Measurements from ENCODE around the gene BLVRB.
"Not testable (repeated sequence)": the region's sequence is repeated elsewhere in the genome, so short reads cannot be mapped to it uniquely, and the experiment has no call there.

BLVRB gene

DNA sequence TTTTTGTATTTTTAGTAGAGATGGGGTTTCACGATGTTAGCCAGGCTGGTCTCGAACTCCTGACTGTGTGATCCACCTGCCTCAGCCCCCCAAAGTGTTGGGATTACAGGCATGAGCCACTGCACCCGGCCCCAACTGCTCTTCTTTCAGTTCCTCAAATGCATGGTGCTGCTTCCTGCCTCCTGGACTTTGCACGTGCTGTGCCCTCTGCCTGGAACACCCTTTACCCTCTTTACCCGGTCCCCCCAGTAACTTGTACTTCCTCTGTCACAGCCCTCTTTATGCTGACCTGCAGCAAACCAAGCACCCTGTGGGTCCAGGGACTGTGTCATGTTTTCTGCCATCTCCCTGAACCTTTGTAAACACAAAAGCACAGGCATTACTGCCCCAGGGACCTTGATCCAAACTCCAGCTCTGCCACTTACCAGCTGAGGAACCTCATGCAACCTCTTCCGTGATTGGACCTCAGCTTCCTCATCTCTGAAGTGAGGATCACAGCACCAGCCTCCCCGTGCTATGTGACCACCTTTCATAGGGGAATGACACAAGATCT lies 3.8 kb downstream of the BLVRB start:
- DNase-seq (ENCODE audit: low read depth): peak; percentile 72
- TF ChIP-seq, protein P1, sequence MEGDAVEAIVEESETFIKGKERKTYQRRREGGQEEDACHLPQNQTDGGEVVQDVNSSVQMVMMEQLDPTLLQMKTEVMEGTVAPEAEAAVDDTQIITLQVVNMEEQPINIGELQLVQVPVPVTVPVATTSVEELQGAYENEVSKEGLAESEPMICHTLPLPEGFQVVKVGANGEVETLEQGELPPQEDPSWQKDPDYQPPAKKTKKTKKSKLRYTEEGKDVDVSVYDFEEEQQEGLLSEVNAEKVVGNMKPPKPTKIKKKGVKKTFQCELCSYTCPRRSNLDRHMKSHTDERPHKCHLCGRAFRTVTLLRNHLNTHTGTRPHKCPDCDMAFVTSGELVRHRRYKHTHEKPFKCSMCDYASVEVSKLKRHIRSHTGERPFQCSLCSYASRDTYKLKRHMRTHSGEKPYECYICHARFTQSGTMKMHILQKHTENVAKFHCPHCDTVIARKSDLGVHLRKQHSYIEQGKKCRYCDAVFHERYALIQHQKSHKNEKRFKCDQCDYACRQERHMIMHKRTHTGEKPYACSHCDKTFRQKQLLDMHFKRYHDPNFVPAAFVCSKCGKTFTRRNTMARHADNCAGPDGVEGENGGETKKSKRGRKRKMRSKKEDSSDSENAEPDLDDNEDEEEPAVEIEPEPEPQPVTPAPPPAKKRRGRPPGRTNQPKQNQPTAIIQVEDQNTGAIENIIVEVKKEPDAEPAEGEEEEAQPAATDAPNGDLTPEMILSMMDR (IDR thresholded peaks at IDR 0.05; ENCODE audit: insufficient read depth, low read depth, low read length, missing control alignments): no peak

GRCh38 chr19:40460185-40460584 lies 5.4 kb downstream of the BLVRB start:
- H3K4me3 ChIP-seq (ENCODE audit: low read depth, low read length): no peak overlapping the region
- DNase-seq (ENCODE audit: low read depth): no peak
- TF ChIP-seq, protein P1 (IDR thresholded peaks at IDR 0.05; ENCODE audit: insufficient read depth, low read depth, low read length, missing control alignments): no peak

More for the DNA sequence above, 3.8 kb downstream of the BLVRB start:
- H3K4me3 ChIP-seq (ENCODE audit: low read depth, low read length): no peak overlapping the region

DNA sequence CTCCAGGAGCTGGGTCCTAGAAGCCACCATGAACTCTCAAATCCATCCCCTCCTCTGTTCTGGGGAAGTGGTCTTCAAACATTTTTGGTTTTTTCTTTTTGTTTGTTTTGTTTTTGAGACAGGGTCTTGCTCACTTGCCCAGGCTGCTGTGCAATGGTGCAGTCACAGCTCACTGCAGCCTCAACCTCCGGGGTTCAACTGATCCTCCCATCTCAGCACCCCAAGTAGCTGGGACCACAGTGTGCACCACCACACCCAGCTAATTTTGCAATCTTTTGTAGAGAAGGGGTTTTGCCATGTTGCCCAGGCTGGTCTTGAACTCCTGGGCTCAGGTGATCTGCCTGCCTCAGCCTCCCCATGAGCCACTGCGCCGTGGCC lies 7.0 kb downstream of the BLVRB start:
- H3K4me3 ChIP-seq (ENCODE audit: low read depth, low read length): no peak overlapping the region
- no peak for DNase-seq (ENCODE audit: low read depth)
- TF ChIP-seq, protein P1 (IDR thresholded peaks at IDR 0.05; ENCODE audit: insufficient read depth, low read depth, low read length, missing control alignments): no peak

DNA sequence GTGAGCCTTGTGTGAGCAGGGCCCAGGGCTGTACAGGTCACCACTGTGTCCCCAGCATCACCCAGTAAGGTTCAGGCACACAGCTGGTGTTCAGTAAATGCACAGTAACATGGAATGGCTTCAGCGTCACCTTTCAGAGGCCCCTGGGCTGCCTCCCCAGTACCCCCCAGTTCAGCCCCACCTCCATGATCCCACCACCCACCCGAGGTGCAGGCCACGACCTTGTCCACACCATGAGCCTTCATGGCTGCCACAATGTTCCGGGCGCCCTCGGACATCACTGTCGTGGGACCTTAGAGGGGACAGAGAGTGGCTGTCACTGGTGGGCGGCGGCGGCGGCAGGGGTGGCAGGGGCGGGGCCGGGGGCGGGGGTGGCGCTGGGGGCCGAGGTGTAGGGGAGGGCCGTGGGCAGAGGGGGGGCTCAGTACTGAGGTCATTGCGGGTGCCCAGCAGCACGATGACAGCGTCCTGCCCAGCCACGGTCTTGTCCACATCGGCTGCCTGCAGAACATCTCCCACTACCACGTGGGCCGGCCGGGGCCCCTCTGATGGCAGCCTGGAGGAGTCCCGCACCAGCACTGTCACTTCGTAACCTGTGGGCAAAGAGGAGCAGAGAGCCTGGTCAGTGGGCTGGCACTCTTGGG lies 7.5 kb downstream of the BLVRB start:
- TF ChIP-seq, protein P1 (IDR thresholded peaks at IDR 0.05; ENCODE audit: insufficient read depth, low read depth, low read length, missing control alignments): no peak
- no peak for DNase-seq (ENCODE audit: low read depth)
- H3K4me3 ChIP-seq (ENCODE audit: low read depth, low read length): no peak overlapping the region

GRCh38 chr19:40457048-40457447 lies 8.5 kb downstream of the BLVRB start:
- no peak overlapping the region for H3K4me3 ChIP-seq (ENCODE audit: low read depth, low read length)
- TF ChIP-seq, protein P1 (IDR thresholded peaks at IDR 0.05; ENCODE audit: insufficient read depth, low read depth, low read length, missing control alignments): no peak
- DNase-seq (ENCODE audit: low read depth): no peak

GRCh38 chr19:40453943-40454342 lies 11.6 kb downstream of the BLVRB start:
- not testable (repeated sequence) for H3K4me3 ChIP-seq (ENCODE audit: low read depth, low read length); DNase-seq (ENCODE audit: low read depth)

GRCh38 chr19:40453151-40453735 lies 12.3 kb downstream of the BLVRB start:
- H3K4me3 ChIP-seq (ENCODE audit: low read depth, low read length): no peak overlapping the region
- TF ChIP-seq, protein P1 (IDR thresholded peaks at IDR 0.05; ENCODE audit: insufficient read depth, low read depth, low read length, missing control alignments): no peak
- no peak for DNase-seq (ENCODE audit: low read depth)

Measured in GM12865 (cell line).